GM13977 (cell line): ENCODE results near the gene CACNA1C.
A peak's percentile ranks its signal among the peaks of the same experiment; 100 is the strongest.

Source experiments
- DNase-seq: peaks from one replicate; pipeline ENCODE4 v3.0.0; 2012; ENCODE audit warnings: low spot score
- CTCF ChIP-seq: IDR thresholded peaks from 2 replicates; pipeline ENCODE4 v1.5.1; 2012; ENCODE audit warnings: mild to moderate bottlenecking, control low read depth; ENCODE audit not compliant: insufficient read depth; ENCODE audit errors: extremely low read depth, missing control alignments
- in situ Hi-C: fragments of 300-500 bp; cut with MboI; formaldehyde crosslinking; loops from one replicate; pipeline ENCODE4 v1.12.0; 2022; ENCODE audit warnings: low sequenced_read_pairs, low pct_unique_long_range_greater_than_20kb, mixed read lengths, inconsistent platforms; ENCODE audit not compliant: unreplicated experiment

CACNA1C gene

GRCh38 chr12:2283480-2283879 lies 230.7 kb downstream of the CACNA1C start:
- DNase-seq, result no peak
- in situ Hi-C loops, result no loop called here
- TF ChIP-seq CTCF, result no peak

GRCh38 chr12:2283916-2284315 lies 231.1 kb downstream of the CACNA1C start:
- no peak for DNase-seq
- in situ Hi-C loops, result no loop called here
- no peak for TF ChIP-seq CTCF

- no peak for TF ChIP-seq CTCF
- DNase-seq, result no peak
- in situ Hi-C loops, result no loop called here
These were observed 231.6 kb downstream of the CACNA1C start for GRCh38 chr12:2284321-2284813.

GRCh38 chr12:2284857-2285256 lies 232.1 kb downstream of the CACNA1C start:
- in situ Hi-C loops, result no loop called here
- peak; percentile 60 for TF ChIP-seq CTCF
- DNase-seq, result peak; percentile 49

GRCh38 chr12:2285462-2285861 lies 232.7 kb downstream of the CACNA1C start:
- no peak for DNase-seq
- TF ChIP-seq CTCF, result no peak
- in situ Hi-C loops, result no loop called here

- no peak for DNase-seq
- in situ Hi-C loops, result no loop called here
- TF ChIP-seq CTCF, result no peak
These were observed 233.3 kb downstream of the CACNA1C start for GRCh38 chr12:2286047-2286446.
